DND-41 (cell line): ENCODE results near the gene BABAM1.

Source experiments
- ATAC-seq: fragments of 200-7000 bp; cut with Tn5 transposase; 3 replicates; pipeline ENCODE4 v1.9.1; 2021; ENCODE audit warnings: low read depth; ENCODE audit not compliant: insufficient read depth
- DNase-seq: peaks from one replicate; pipeline ENCODE4 v3.0.0-alpha.2; 2020
- H2AFZ ChIP-seq: 2 replicates; pipeline ENCODE4 v1.6.0; 2012; ENCODE audit warnings: low read depth, low read length
- H3K27ac ChIP-seq: 2 replicates; pipeline ENCODE4 v1.5.1; 2012; ENCODE audit warnings: low read length, inconsistent platforms
- H3K27me3 ChIP-seq: fragments of 200-600 bp; sonication (generic); 2 replicates; pipeline ENCODE4 v1.6.0; 2012; ENCODE audit warnings: low read length, mild to moderate bottlenecking, inconsistent platforms; ENCODE audit not compliant: insufficient read depth, poor library complexity
- H3K36me3 ChIP-seq: 2 replicates; pipeline ENCODE4 v1.5.1; 2012; ENCODE audit warnings: low read length, inconsistent platforms; ENCODE audit not compliant: insufficient read depth
- H3K4me1 ChIP-seq: 2 replicates; pipeline ENCODE4 v1.5.1; 2012; ENCODE audit warnings: mild to moderate bottlenecking, low read length; ENCODE audit not compliant: insufficient read depth
- H3K4me2 ChIP-seq: 2 replicates; pipeline ENCODE4 v1.6.0; 2012; ENCODE audit warnings: mild to moderate bottlenecking, moderate library complexity, low read length, inconsistent platforms; ENCODE audit not compliant: insufficient read depth
- H3K4me3 ChIP-seq, 2 experiments: fragments of 200-600 bp in 1 of 2; shearing (Covaris generic) in 1 of 2; 2 replicates each; pipeline ENCODE4 v1.5.1; 2012 to 2016; ENCODE audit warnings: inconsistent platforms in 2 of 2, low read length in 2 of 2, mild to moderate bottlenecking in 2 of 2, low read depth in 1 of 2, moderate library complexity in 1 of 2
- H3K79me2 ChIP-seq: 2 replicates; pipeline ENCODE4 v1.6.0; 2012; ENCODE audit warnings: low read length, inconsistent platforms; ENCODE audit not compliant: insufficient read depth
- H3K9ac ChIP-seq: 2 replicates; pipeline ENCODE4 v1.6.0; 2012; ENCODE audit warnings: low read depth, mild to moderate bottlenecking, inconsistent platforms, low read length, moderate library complexity
- H3K9me3 ChIP-seq: 2 replicates; pipeline ENCODE4 v1.5.1; 2012; ENCODE audit warnings: low read length, moderate library complexity, mild to moderate bottlenecking, inconsistent platforms; ENCODE audit not compliant: insufficient read depth, severe bottlenecking
- H4K20me1 ChIP-seq: 2 replicates; pipeline ENCODE4 v1.6.0; 2012; ENCODE audit warnings: low read length; ENCODE audit not compliant: insufficient read depth
- CTCF ChIP-seq: IDR thresholded peaks from 2 replicates; pipeline ENCODE4 v1.5.1; 2012; ENCODE audit warnings: borderline replicate concordance, low read length, moderate library complexity, mild to moderate bottlenecking; ENCODE audit not compliant: poor library complexity, severe bottlenecking; ENCODE audit errors: extremely low read depth
- EZH2 ChIP-seq: IDR thresholded peaks from 3 replicates; pipeline ENCODE4 v1.6.1; 2012; ENCODE audit warnings: borderline replicate concordance, low read depth, mild to moderate bottlenecking, moderate library complexity, low read length, inconsistent platforms; ENCODE audit not compliant: severe bottlenecking

BABAM1 gene

GRCh38 chr19:17322854-17323253 is 55.6 kb downstream of the BABAM1 start:
- H3K4me2 ChIP-seq, result no peak overlapping the region
- ATAC-seq, result no peak

GRCh38 chr19:17323300-17323963 is 56.2 kb downstream of the BABAM1 start:
- Histone ChIP-seq H3K9me3 (no peaks in the 10 kb centered on the region), H3K27me3 (no peaks in the 10 kb centered on the region), H2AFZ (no peak overlapping the region), H3K4me1 (no peaks in the 10 kb centered on the region), H3K9ac (no peak overlapping the region), H3K27ac (no peak overlapping the region), H3K79me2 (no peaks in the 10 kb centered on the region), H3K4me2 (no peak overlapping the region), H3K36me3 (peaks cover 47% of the 10 kb centered on the region), H4K20me1 (peaks cover 4% of the 10 kb centered on the region), H3K4me3 (no peak overlapping the region)
- ATAC-seq (no peak), DNase-seq (no peak)
- TF ChIP-seq EZH2 (no peak), CTCF (no peak)

More at GRCh38 chr19:17322854-17323253, 55.6 kb downstream of the BABAM1 start:
- Histone ChIP-seq H3K9ac (no peak overlapping the region), H3K36me3 (peaks cover 47% of the 10 kb centered on the region), H3K27me3 (no peaks in the 10 kb centered on the region), H3K4me1 (no peaks in the 10 kb centered on the region), H4K20me1 (peaks cover 4% of the 10 kb centered on the region), H3K79me2 (no peaks in the 10 kb centered on the region), H3K27ac (no peak overlapping the region), H3K4me3 (no peak overlapping the region), H2AFZ (no peak overlapping the region), H3K9me3 (no peaks in the 10 kb centered on the region)
- no peak for DNase-seq
- TF ChIP-seq CTCF, result no peak
- no peak for TF ChIP-seq EZH2

- Histone ChIP-seq H4K20me1 (peaks cover 4% of the 10 kb centered on the region), H3K9me3 (no peaks in the 10 kb centered on the region), H3K9ac (no peak overlapping the region), H3K4me2 (no peak overlapping the region), H2AFZ (no peak overlapping the region), H3K79me2 (no peaks in the 10 kb centered on the region), H3K36me3 (peaks cover 44% of the 10 kb centered on the region), H3K4me1 (no peaks in the 10 kb centered on the region), H3K27me3 (no peaks in the 10 kb centered on the region), H3K27ac (no peak overlapping the region), H3K4me3 (no peak overlapping the region)
- ATAC-seq (no peak), DNase-seq (no peak)
- TF ChIP-seq EZH2 (no peak), CTCF (no peak)
These were observed 56.7 kb downstream of the BABAM1 start for GRCh38 chr19:17323964-17324332.
